ENCODE results near the gene SNX25.

- TF ChIP-seq CTCF (IDR thresholded peaks at IDR 0.05) (no peak), POLR2A (IDR thresholded peaks at IDR 0.05) (no peak)
These were observed 108.5 kb downstream of the SNX25 start for GRCh38 chr4:185317880-185318279.
